ENCODE results near the gene NTRK2. TPM values are rescaled to one million over a fixed set of nuclear protein-coding genes. Genes with fewer than 3 reads are reported as not detected.

NTRK2 gene
- under 1 TPM; 0.17 to 0.25 TPM for total RNA-seq

DNA sequence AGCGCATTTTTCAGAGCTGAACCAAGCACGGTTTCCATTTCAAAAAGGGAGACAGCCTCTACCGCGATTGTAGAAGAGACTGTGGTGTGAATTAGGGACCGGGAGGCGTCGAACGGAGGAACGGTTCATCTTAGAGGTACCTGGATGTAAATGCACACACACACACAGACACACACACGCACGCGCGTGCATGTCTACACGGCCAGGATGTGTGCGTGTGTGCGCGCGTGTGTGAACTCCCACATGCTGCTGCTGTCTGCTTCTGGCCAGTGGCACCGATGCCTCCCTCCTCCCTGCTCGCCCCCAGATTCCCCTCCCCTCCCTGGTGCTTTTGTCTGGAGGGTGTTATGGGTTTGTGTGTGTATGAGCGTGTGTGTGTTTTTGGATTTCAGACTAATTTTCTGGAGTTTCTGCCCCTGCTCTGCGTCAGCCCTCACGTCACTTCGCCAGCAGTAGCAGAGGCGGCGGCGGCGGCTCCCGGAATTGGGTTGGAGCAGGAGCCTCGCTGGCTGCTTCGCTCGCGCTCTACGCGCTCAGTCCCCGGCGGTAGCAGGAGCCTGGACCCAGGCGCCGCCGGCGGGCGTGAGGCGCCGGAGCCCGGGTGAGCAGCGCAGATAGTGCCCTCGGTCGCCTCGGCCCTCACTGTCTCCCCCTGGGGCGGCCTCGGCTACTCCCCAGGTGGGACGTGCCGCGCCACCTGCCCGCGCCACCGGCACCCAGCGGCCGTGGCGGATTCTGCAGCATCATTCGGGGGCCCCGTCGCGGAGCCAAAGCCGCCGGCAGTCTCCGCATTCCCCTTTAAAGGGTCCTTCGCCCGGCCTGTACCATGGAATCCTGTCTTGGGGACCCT lies at the start of gene NTRK2:
Gene NTRK2 (plus strand): TSS at position 442 of the 850 bp plus-strand sequence. CDS start 1,020 bp downstream, outside the sequence.
- CTCF ChIA-PET = no interaction called here

DNA sequence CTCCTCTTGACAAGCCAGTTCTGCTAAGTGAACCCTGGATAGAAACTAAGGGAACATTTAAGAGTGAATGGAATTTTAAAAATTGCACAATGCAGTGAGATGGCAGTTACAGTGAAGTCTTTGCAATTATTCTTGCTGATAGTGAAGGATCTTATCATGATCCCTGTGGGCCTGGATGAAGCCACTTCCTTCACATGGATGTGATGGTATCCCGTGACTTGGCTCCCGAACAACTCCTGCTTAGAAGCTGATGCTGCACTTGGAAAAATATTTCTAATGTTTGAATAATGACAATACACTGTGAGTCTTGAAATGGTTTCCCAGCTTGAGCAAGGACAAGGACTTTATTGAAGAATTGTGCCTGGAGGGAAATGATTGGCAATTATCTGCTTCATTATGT lies 49.2 kb upstream of the NTRK2 start:
- ChIA-PET CTCF (no interaction called here), POLR2A (no interaction called here)

More for the DNA sequence above, at the start of gene NTRK2:
- POLR2A ChIA-PET = no interaction called here

DNA sequence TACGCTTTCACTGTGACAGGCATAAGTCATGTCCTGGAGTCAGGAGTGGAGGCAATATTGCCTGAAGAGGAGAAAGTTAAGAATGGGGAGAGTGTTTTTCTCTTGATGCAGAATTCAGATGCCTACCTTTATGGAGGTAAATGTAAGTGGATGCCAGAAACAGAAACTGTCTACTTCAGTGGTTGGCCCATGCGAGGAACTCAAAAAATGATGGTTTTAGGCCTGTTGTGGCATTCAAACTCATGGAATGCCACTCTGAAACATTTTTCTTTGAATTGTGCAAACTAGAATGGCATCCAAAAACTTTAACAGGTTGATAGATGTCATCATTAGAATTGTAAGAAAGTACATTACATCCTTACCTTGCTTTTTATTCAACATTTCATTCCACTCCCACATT lies 47.7 kb upstream of the NTRK2 start:
- CTCF ChIA-PET = no interaction called here
- POLR2A ChIA-PET = no interaction called here

DNA sequence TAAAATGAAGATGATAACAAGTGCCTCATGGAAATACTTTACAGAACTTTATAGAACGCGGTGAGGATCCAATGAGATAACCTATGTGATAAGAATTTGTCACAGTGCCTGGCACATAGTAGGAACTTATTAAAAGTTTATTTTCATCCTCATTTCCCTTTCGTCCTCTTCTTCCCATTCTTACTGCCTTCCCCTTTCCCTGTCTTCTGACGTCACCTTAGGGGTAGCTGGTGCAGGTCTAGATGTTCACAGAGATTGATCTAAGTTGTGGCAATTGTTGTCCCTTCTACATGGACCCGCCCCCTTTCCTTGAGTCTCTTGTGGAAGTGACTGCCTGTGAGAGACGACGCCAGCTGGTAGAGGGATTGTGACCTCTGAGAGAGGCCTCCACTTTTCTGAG lies 46.5 kb upstream of the NTRK2 start:
- POLR2A ChIA-PET = no interaction called here
- CTCF ChIA-PET = no interaction called here

DNA sequence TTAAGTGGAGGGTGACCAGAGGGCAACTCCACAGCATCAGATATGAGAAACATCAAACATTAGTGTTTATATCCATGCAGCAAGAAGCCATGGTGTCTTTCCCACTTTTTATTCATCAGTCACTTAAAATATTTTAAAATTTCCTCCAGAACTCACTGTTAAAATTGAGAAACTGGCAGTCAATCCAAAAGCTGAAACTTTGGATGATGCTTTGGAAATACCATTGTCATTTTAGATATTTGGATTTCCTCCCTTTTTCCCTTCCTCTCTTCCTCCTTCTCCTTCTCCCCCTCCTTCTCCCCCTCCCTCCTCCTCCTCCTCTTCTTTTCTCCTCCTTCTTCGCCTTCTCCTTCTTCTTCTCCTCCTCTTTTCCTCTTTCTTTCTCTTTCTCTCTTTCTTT lies 33.1 kb upstream of the NTRK2 start:
- POLR2A ChIA-PET = no interaction called here
- CTCF ChIA-PET = no interaction called here

DNA sequence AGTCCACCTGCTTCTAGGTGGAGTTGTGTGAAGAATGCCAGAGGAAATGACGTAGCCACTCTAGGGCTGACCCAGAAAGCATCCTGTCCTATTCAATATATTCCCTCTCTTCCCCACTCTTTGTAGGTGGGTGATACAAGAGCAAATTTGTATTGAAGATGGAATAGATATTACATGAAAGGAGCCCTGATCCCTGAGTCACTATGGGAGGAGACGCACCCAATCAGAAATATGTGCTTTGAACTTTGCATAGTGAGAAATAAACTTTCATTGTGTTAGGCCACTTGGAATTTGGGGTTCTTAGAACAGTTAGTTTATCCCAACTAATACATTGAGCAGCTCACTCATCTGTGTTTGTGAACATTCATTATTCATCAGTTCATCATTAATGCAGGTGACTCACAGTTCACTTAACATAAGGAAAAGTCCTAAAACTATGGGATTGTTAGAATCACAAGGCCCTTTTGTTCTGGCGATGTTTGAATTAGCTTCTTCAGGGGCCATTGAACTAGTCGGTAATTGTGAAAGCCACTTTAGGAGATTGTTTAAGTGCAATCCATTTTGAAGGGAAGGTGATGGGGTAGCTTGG lies 26.9 kb upstream of the NTRK2 start:
- POLR2A ChIA-PET = no interaction called here
- CTCF ChIA-PET = no interaction called here

DNA sequence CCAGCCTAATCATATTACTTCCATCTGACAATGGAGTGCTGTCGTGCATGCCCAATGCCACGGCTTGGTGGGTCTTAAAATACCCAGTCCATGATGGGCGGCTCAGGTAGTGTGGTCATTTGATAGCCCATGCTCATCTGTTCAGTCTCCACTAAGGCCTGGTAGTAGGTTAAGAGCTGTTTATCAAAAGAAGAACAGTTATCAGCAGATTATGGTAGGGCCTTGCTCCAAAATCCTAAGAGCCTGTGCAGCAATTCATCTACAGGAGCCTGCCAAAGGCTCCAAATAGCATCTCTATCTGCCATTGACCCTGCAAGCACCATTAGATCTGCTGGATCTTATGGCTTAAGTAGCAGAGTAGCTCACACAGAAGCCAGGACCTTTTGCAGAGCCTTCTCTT lies 21.8 kb upstream of the NTRK2 start:
- ChIA-PET POLR2A (no interaction called here), CTCF (no interaction called here)

DNA sequence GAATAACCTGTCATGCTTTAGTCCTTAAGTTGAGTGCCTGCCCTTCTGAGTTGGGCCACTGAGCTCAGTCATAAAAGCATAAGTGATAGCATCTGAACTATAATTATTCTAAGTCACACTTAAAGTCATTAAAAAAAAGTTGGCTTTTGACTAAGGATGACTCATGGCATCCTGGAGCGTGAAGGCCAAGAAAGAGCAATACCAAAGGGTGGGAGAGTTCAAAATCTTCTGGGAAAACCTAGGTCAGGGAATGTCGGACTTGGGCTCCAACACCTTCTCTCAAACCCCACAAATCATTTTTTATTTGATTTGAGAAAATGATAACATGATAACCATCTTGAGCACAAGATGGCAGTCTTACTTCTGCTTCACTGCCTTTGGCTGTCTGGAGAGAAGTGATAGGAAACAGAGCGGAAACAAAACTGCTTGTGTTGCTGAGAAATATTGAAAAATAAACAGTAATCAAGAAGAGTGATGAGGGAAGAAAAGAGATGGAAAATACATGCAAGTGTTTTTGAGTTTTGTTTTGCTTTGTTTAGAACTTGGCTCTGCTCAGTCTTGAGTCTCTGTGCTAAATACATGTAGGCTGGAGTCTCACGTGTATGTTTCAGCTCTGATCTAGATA lies 16.9 kb upstream of the NTRK2 start:
- POLR2A ChIA-PET = no interaction called here
- CTCF ChIA-PET = no interaction called here

DNA sequence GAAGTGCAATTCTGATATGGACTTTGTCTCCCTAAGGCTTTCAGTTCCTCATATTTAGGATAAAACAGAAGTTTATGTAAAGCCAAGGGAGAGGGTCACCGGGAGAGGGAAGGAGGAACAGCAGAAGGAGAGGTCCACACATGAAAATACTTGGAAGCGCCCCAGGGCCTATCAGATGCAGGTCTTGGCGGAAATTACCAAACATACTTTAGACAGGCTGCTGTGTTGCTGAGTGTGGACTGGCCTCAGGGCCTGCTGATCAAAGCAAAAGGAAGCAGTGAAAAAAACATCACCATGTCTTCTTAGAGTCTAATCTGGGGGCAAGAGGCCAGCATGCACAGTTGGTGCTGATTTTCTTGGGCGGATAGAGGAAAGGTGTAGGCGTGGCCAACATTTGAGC lies 14.1 kb upstream of the NTRK2 start:
- ChIA-PET POLR2A (no interaction called here), CTCF (no interaction called here)

DNA sequence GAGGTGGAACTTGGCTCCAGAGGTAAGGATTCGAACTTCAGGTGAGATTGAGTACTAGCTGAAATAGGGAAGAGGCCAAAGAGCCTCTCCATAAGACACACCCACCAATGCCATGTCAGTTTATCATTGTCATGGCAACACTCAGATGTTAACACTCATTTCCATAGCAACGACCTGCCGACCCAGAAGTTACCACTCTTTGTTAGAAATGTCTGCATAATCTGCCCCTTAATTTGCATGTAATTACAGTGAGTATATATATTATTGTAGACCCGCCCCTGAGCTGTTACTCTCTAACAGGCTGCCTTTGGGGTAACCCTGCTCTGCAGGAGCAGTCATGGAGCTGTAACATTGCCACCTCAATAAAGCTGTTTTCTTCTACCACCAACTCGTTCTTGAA lies 10.2 kb upstream of the NTRK2 start:
- ChIA-PET CTCF (no interaction called here), POLR2A (no interaction called here)

DNA sequence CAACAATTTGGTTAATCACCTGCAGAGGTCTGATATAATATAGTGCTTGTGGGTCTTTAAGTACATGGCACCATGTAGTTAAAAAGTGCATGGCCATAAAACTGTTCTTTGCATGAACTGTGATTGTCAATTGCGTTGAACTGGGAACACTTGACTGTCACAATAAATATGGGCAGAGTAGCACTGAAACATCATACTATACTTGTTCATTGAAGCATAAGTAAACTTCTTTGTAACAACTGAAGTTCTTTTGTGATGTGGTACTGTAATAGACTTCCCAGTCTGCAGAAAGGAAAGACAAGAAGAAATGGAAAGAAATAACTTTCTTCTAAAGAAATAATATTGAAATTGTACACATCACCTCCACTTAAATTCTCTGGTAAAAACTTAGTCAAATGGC lies 9.8 kb upstream of the NTRK2 start:
- ChIA-PET POLR2A (no interaction called here), CTCF (no interaction called here)

DNA sequence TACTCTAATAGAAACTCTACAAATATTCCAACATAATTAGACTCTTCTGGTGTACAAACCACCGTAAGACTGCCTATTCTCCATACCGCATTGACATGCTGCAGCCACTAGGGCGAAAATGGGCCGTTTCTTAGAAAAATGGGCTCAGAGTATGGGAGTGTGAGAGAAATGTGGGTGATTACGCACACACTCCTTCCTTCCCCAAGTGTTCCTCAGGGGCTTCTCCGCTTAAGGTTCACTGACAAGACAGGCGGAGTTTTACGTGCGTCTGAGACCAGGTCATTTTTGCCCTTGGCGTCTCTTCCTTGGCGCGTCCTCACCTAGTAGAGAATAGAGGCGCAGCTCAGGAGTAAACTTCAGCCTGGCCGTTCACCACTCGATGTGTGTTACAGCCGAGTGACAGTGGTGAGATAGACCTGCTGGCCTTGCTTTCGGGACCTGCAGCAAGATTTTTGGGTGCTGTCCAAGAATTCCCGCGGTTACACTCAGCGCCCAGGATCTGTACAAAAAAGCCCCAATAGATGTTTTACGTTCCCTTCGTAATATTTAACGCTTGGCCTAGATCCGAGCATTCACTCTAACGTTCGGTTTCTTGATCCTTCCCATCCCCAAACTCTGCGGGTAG lies 1.8 kb upstream of the NTRK2 start:
- ChIA-PET POLR2A (no interaction called here), CTCF (interaction anchor here (0.6 kb wide), 1 partner anchor 256 kb away, joined by 3 read pairs; no protein-coding TSS in a partner anchor)

DNA sequence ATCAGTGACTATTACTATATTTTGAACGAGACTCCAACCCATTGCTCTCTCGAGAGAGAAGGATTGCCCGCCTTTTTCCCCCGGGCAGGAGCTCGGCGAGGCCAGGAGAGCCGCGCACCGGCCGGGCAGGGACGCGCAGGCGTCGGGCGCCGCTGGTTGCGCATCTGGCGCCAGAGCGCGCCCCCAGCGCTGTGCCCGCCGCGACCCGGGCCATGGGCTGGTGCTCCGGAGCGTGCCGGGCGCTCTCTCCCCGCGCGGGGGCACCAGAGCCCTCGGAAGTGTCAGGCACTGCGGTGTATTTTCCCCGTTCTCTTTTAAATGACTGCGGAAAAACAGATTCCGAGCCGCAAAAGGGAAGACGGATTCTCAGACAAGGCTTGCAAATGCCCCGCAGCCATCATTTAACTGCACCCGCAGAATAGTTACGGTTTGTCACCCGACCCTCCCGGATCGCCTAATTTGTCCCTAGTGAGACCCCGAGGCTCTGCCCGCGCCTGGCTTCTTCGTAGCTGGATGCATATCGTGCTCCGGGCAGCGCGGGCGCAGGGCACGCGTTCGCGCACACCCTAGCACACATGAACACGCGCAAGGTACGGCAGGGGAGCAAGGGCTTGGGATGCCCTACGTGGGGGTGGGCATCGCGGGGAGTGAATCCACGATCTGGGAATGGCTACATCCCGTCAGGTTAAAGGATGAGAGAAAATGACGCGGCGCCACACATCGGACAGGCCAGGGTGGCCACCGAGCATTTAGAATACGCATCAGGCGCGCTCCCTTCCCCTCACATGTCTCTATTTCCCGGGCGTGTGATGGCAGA lies 1.1 kb upstream of the NTRK2 start:
- POLR2A ChIA-PET = no interaction called here
- CTCF ChIA-PET = interaction anchor here (0.6 kb wide), 1 partner anchor 255 kb away, joined by 3 read pairs; no protein-coding TSS in a partner anchor

DNA sequence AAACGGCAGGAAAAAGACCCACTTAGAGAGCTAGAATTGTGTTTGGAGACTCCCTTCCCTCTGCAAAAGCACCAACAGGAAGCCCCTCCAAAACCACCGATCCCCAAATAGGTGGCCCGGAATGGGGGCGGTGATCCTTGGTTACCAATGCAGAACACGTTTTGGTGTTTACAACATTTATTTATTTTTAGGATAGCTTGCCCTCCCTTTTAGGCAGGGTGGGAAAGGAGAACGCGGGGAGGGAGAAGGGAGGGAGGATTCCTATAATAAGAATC lies 579 bp upstream of the NTRK2 start:
- ChIA-PET CTCF (no interaction called here), POLR2A (no interaction called here)

DNA sequence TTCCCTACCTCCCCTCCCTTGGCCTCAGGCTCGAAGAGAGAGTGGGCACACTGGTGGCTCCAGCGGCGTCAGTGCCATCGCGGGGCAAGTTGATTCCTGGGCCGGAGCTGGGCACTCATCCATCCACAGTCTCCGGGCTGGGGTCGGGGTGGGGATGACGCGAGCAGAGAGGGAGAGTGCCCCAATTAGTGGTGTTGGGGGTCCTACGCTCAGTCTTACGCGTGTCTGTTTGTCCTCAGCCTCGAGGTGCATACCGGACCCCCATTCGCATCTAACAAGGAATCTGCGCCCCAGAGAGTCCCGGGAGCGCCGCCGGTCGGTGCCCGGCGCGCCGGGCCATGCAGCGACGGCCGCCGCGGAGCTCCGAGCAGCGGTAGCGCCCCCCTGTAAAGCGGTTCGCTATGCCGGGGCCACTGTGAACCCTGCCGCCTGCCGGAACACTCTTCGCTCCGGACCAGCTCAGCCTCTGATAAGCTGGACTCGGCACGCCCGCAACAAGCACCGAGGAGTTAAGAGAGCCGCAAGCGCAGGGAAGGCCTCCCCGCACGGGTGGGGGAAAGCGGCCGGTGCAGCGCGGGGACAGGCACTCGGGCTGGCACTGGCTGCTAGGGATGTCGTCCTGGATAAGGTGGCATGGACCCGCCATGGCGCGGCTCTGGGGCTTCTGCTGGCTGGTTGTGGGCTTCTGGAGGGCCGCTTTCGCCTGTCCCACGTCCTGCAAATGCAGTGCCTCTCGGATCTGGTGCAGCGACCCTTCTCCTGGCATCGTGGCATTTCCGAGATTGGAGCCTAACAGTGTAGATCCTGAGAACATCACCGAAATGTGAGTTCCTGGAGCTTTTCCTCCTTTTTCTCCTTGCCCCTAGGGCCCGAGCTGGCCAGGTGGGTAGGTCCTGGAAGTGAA lies 861 bp downstream of the NTRK2 start:
- CTCF ChIA-PET = no interaction called here
- POLR2A ChIA-PET = no interaction called here

DNA sequence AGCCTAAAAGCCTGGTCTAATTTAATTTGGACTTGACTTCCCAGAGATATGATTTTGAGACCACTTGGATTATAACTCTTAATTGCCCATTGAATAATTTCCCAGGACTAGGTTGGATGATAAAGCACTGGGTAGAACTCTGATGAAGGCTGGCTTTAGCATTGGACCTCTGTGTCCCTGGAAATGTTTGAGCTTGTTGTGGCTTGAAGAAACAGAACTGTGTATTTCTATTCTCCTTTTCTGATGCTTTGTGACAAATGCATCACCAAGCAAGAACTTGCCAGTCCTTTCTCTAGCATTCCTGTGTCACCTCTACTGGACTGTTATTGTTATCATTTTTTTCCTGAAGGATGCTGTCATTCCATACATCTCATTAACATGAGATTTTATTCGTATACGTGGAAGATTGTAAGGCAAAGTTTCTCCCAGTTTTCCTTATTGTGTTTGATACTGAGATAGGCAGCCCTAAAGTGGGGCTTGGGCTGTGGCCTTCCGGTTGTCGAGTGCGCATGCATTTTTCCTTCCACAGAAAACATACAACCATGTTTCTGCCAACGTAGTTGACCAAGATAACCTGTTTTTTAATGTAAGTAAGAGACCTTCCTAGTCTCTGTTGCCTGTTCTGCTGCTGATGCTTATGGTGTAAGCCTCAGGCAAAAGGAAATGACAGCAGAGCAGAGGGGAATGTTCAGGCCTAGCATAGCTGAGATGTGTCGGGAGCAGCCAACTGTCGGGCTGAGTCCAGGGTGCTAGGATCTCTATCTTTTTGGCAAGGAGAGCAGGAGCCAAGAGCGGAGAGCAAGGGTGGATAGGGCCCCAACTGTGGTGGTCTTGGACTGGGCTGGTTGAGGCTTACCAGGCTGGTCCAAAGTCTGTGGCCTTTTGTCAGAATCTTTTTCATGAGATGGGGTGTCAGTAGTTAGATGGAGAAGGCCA lies 2.3 kb downstream of the NTRK2 start:
- ChIA-PET CTCF (no interaction called here), POLR2A (no interaction called here)

DNA sequence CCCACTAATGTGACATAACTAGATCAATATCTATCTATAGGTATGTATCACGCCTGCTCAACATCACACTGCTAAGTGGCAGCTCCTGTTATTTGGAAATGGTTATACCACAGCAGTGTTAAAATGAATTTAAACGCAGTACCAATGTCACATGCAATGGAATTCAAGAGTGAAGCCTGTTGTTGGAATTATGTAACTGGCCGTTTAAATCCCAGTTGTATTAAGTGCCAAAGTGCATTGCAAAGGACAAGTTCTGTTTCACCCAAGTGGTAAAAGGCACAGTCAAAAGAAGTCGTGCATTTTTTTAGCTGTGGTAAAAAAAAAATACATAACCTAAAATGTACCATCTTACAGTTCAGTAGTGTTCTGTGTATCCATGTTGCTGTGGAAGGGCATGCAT lies 4.3 kb downstream of the NTRK2 start:
- CTCF ChIA-PET = no interaction called here
- POLR2A ChIA-PET = no interaction called here

DNA sequence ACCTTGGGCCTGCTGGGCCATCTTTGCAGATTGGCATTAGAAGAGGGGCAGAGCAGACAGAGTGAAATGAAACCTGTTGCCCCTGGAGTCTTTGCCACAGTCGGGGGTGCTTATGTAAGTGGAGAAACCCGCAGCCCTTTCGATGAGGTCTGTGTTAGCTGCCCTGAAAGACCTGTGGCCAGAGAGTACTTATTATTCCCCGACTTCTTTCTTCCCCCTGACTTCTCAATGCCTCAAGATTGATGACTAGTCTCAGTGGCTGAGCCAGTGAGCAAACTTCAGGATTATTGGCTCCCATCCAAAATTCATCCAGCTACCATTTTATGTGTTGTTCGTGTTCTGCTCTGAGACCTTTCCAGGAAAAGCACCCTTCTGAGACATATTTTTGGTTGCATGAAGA lies 7.6 kb downstream of the NTRK2 start:
- CTCF ChIA-PET = no interaction called here
- POLR2A ChIA-PET = no interaction called here
